Measurements from ENCODE around the gene CRELD1.

GRCh38 chr3:9903904-9904303 is 29.7 kb upstream of the CRELD1 start:
- no peak for TF ChIP-seq ZNF282 (CRISPR knock-in tag; IDR thresholded peaks at IDR 0.05)
- TF ChIP-seq VEZF1 (CRISPR knock-in tag; IDR thresholded peaks at IDR 0.05), result no peak
- no peak for TF ChIP-seq ZNF263 (CRISPR knock-in tag; IDR thresholded peaks at IDR 0.05; ENCODE audit: borderline replicate concordance)
- TF ChIP-seq RBM15 (IDR thresholded peaks at IDR 0.05; ENCODE audit: insufficient read depth, low read length), result no peak
- TF ChIP-seq, protein P1, sequence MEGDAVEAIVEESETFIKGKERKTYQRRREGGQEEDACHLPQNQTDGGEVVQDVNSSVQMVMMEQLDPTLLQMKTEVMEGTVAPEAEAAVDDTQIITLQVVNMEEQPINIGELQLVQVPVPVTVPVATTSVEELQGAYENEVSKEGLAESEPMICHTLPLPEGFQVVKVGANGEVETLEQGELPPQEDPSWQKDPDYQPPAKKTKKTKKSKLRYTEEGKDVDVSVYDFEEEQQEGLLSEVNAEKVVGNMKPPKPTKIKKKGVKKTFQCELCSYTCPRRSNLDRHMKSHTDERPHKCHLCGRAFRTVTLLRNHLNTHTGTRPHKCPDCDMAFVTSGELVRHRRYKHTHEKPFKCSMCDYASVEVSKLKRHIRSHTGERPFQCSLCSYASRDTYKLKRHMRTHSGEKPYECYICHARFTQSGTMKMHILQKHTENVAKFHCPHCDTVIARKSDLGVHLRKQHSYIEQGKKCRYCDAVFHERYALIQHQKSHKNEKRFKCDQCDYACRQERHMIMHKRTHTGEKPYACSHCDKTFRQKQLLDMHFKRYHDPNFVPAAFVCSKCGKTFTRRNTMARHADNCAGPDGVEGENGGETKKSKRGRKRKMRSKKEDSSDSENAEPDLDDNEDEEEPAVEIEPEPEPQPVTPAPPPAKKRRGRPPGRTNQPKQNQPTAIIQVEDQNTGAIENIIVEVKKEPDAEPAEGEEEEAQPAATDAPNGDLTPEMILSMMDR (IDR thresholded peaks at IDR 0.05 in 2 of 3, conservative IDR thresholded peaks at IDR 0.05 in 1 of 3; ENCODE audit: insufficient read depth in 2 of 3, low read depth in 1 of 3, low read length in 3 of 3), result no peak
- TF ChIP-seq CCNT2 (IDR thresholded peaks at IDR 0.05; ENCODE audit: borderline replicate concordance, extremely low read depth, insufficient read length, low read depth, low read length), result no peak
- TF ChIP-seq, protein P2, sequence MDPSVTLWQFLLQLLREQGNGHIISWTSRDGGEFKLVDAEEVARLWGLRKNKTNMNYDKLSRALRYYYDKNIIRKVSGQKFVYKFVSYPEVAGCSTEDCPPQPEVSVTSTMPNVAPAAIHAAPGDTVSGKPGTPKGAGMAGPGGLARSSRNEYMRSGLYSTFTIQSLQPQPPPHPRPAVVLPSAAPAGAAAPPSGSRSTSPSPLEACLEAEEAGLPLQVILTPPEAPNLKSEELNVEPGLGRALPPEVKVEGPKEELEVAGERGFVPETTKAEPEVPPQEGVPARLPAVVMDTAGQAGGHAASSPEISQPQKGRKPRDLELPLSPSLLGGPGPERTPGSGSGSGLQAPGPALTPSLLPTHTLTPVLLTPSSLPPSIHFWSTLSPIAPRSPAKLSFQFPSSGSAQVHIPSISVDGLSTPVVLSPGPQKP (CRISPR knock-in tag; IDR thresholded peaks at IDR 0.05), result no peak
- TF ChIP-seq SIN3A (IDR thresholded peaks at IDR 0.05; ENCODE audit: borderline replicate concordance in 2 of 2, control insufficient read depth in 1 of 2, low read depth in 2 of 2, low read length in 2 of 2), result no peak
- no peak for TF ChIP-seq CHD1 (IDR thresholded peaks at IDR 0.05; ENCODE audit: low read length)
- no peak for TF ChIP-seq TOE1 (IDR thresholded peaks at IDR 0.05; ENCODE audit: borderline replicate concordance)
- TF ChIP-seq TOE1 (CRISPR knock-in tag; IDR thresholded peaks at IDR 0.05; ENCODE audit: borderline replicate concordance, low read depth), result no peak
